Measurements from ENCODE around the gene CD68.

DNA sequence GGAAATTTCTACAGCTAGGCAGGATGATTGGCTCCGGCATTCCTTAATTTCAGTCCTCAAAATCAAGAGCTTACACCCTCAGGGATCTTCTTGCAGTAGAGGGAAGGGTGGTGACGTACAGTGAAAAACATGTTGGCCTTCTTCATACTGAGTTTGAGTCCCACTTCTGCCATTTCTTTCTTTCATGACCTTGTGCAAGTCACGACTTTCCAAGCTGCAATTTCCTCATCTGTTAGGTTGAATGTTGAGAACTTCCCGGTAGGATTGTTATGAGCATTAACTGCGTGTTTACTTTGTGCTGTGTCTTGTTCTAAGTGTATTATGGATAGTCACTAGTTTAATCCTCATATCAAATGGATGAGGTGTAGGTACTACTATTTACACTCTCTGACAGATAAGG lies 9.9 kb upstream of the CD68 start:
- no peak for TF ChIP-seq POLR2A (IDR thresholded peaks at IDR 0.05)
- TF ChIP-seq, protein P1, sequence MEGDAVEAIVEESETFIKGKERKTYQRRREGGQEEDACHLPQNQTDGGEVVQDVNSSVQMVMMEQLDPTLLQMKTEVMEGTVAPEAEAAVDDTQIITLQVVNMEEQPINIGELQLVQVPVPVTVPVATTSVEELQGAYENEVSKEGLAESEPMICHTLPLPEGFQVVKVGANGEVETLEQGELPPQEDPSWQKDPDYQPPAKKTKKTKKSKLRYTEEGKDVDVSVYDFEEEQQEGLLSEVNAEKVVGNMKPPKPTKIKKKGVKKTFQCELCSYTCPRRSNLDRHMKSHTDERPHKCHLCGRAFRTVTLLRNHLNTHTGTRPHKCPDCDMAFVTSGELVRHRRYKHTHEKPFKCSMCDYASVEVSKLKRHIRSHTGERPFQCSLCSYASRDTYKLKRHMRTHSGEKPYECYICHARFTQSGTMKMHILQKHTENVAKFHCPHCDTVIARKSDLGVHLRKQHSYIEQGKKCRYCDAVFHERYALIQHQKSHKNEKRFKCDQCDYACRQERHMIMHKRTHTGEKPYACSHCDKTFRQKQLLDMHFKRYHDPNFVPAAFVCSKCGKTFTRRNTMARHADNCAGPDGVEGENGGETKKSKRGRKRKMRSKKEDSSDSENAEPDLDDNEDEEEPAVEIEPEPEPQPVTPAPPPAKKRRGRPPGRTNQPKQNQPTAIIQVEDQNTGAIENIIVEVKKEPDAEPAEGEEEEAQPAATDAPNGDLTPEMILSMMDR (IDR thresholded peaks at IDR 0.05) = no peak
